Measurements from ENCODE around the gene KCNA1.

Gene KCNA1

GRCh38 chr12:4951083-4951482, 41.4 kb downstream of the KCNA1 start:
- Histone ChIP-seq H3K36me3 (ENCODE audit: control insufficient read depth in 1 of 2, insufficient read depth in 2 of 2, low read length in 2 of 2) (no peaks in the 10 kb centered on the region), H3K4me3 (ENCODE audit: low read depth in 1 of 2, low read length in 2 of 2) (no peak overlapping the region), H3K9me3 (ENCODE audit: control insufficient read depth in 1 of 2, low read length in 2 of 2) (no peaks in the 10 kb centered on the region), H3K27ac (ENCODE audit: low read length) (no peak overlapping the region), H3K4me1 (ENCODE audit: control insufficient read depth in 1 of 2, insufficient read depth in 2 of 2, low read length in 2 of 2) (no peaks in the 10 kb centered on the region), H3K27me3 (ENCODE audit: low read depth, low read length) (no peaks in the 10 kb centered on the region)

DNA sequence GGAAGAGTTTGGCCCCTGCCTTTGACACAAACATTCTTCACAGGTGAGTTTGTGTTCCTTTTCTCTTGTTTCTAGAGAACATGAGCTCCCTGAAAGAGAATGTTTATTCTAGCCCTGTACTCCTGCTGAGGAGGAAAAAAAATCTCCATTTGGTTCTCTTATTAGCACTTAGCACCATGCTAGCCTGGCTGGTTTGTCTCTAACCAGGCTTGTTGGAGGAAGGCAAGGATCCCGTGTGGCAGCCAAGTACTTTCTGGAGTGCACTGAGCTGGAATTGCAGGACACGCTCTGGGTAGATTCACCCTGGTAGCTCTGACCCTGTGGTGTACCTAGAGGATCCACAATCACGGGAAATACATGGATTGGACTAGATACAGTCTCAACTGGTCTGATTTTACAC, 41.9 kb downstream of the KCNA1 start:
- no peaks in the 10 kb centered on the region for H3K4me1 ChIP-seq (ENCODE audit: control insufficient read depth in 1 of 2, insufficient read depth in 2 of 2, low read length in 2 of 2)
- no peaks in the 10 kb centered on the region for H3K9me3 ChIP-seq (ENCODE audit: control insufficient read depth in 1 of 2, low read length in 2 of 2)
- H3K4me3 ChIP-seq (ENCODE audit: low read depth in 1 of 2, low read length in 2 of 2), result no peak overlapping the region
- H3K27ac ChIP-seq (ENCODE audit: low read length), result no peak overlapping the region
- no peaks in the 10 kb centered on the region for H3K36me3 ChIP-seq (ENCODE audit: control insufficient read depth in 1 of 2, insufficient read depth in 2 of 2, low read length in 2 of 2)
- H3K27me3 ChIP-seq (ENCODE audit: low read depth, low read length), result no peaks in the 10 kb centered on the region

- Histone ChIP-seq H3K27me3 (ENCODE audit: low read depth, low read length) (no peaks in the 10 kb centered on the region), H3K36me3 (ENCODE audit: control insufficient read depth in 1 of 2, insufficient read depth in 2 of 2, low read length in 2 of 2) (no peaks in the 10 kb centered on the region), H3K27ac (ENCODE audit: low read length) (no peak overlapping the region), H3K4me3 (ENCODE audit: low read depth in 1 of 2, low read length in 2 of 2) (no peak overlapping the region), H3K4me1 (ENCODE audit: control insufficient read depth in 1 of 2, insufficient read depth in 2 of 2, low read length in 2 of 2) (no peaks in the 10 kb centered on the region), H3K9me3 (ENCODE audit: control insufficient read depth in 1 of 2, low read length in 2 of 2) (no peaks in the 10 kb centered on the region)
Observed at GRCh38 chr12:4954621-4955354, 45.1 kb downstream of the KCNA1 start.

GRCh38 chr12:4956054-4956453, 46.3 kb downstream of the KCNA1 start:
- Histone ChIP-seq H3K27ac (ENCODE audit: low read length) (no peak overlapping the region), H3K9me3 (ENCODE audit: control insufficient read depth in 1 of 2, low read length in 2 of 2) (no peaks in the 10 kb centered on the region), H3K4me3 (ENCODE audit: low read depth in 1 of 2, low read length in 2 of 2) (no peak overlapping the region), H3K4me1 (ENCODE audit: control insufficient read depth in 1 of 2, insufficient read depth in 2 of 2, low read length in 2 of 2) (no peaks in the 10 kb centered on the region), H3K27me3 (ENCODE audit: low read depth, low read length) (no peaks in the 10 kb centered on the region), H3K36me3 (ENCODE audit: control insufficient read depth in 1 of 2, insufficient read depth in 2 of 2, low read length in 2 of 2) (no peaks in the 10 kb centered on the region)

DNA sequence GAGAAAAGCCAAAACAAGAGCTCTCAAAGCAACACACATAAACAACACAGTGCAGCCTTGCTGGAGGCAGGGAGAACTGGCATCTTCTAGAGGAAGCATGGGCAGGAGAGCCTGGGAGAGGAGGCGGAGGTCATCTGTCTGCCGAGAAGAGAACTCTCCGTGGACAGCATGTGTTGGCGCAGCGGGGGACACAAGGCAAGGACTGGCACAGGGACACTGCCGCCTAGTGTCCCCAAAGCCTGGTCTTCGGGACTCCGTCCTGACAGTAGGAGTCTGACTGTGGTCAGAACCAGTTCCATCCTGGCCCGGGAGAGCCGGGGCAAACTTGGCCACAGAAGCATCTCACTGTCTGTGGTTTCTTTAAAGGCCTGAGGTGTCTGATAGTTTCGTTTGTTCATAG, 47.3 kb downstream of the KCNA1 start:
- no peaks in the 10 kb centered on the region for H3K27me3 ChIP-seq (ENCODE audit: low read depth, low read length)
- H3K27ac ChIP-seq (ENCODE audit: low read length), result no peak overlapping the region
- H3K9me3 ChIP-seq (ENCODE audit: control insufficient read depth in 1 of 2, low read length in 2 of 2), result no peaks in the 10 kb centered on the region
- H3K4me1 ChIP-seq (ENCODE audit: control insufficient read depth in 1 of 2, insufficient read depth in 2 of 2, low read length in 2 of 2), result no peaks in the 10 kb centered on the region
- no peaks in the 10 kb centered on the region for H3K36me3 ChIP-seq (ENCODE audit: control insufficient read depth in 1 of 2, insufficient read depth in 2 of 2, low read length in 2 of 2)
- H3K4me3 ChIP-seq (ENCODE audit: low read depth in 1 of 2, low read length in 2 of 2), result no peak overlapping the region

DNA sequence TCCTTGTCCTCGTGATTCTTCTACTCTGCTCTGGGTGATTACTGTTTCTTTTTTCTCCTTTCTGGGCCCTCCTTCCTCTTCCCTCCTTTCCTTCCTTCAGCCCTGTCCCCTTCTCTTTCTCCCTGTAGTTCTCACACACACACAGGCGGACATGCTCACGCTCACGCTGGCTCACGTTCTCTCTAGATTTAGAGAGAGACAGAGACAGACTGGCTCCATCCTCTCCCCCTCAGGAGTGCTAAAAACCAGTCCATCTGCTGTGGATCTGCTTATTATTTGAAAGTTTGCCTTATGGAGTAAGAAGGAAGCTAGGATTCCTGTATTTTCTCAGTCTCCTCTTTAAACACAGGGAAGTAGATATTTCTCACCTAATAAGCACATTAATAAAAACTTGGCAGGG, 48.1 kb downstream of the KCNA1 start:
- Histone ChIP-seq H3K4me3 (ENCODE audit: low read depth in 1 of 2, low read length in 2 of 2) (no peak overlapping the region), H3K4me1 (ENCODE audit: control insufficient read depth in 1 of 2, insufficient read depth in 2 of 2, low read length in 2 of 2) (no peaks in the 10 kb centered on the region), H3K27me3 (ENCODE audit: low read depth, low read length) (no peaks in the 10 kb centered on the region), H3K36me3 (ENCODE audit: control insufficient read depth in 1 of 2, insufficient read depth in 2 of 2, low read length in 2 of 2) (no peaks in the 10 kb centered on the region), H3K27ac (ENCODE audit: low read length) (no peak overlapping the region), H3K9me3 (ENCODE audit: control insufficient read depth in 1 of 2, low read length in 2 of 2) (no peaks in the 10 kb centered on the region)

- no peaks in the 10 kb centered on the region for H3K4me1 ChIP-seq (ENCODE audit: control insufficient read depth in 1 of 2, insufficient read depth in 2 of 2, low read length in 2 of 2)
- no peaks in the 10 kb centered on the region for H3K27me3 ChIP-seq (ENCODE audit: low read depth, low read length)
- H3K9me3 ChIP-seq (ENCODE audit: control insufficient read depth in 1 of 2, low read length in 2 of 2), result no peaks in the 10 kb centered on the region
- no peak overlapping the region for H3K4me3 ChIP-seq (ENCODE audit: low read depth in 1 of 2, low read length in 2 of 2)
- H3K36me3 ChIP-seq (ENCODE audit: control insufficient read depth in 1 of 2, insufficient read depth in 2 of 2, low read length in 2 of 2), result no peaks in the 10 kb centered on the region
- no peak overlapping the region for H3K27ac ChIP-seq (ENCODE audit: low read length)
Observed at GRCh38 chr12:4958697-4959375, 49.1 kb downstream of the KCNA1 start.

DNA sequence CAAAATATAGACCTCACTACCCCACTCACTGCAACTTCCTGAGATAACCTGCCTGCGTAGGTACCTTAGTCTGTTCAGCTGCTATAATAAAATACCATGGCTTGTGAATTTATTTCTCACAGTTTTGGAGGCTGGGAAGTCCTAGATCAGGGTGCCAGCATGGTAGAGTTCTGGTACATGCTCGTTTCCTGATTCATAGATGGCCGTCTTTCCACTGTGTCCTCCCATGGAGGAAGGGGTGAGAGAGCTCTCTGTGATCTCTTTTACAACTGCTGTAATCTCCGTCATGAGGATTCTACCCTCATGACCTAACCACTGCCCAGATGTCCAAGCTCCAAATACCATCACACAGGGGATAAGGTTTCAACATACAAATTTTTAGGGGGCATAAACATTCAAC, 49.7 kb downstream of the KCNA1 start:
- no peaks in the 10 kb centered on the region for H3K36me3 ChIP-seq (ENCODE audit: control insufficient read depth in 1 of 2, insufficient read depth in 2 of 2, low read length in 2 of 2)

DNA sequence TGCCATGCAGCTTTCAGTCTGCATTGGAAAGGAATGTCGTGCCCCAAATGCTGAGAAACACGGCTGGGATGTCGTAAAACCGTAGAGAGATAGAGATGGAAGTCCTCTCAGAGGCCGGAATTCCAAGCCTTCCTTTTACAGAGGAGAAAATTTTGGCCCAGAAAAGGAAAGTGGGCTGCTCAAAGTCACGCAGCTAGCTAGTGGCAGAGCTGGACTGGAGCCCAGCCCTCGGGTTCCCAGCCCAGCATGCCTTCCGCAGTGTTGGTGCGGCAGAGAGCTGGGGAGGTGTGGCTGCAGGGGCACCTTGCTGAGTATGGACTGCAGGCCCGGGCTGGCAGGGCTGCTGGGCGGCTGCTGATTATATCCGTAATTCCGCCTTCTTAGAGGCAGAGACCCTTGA, 50.3 kb downstream of the KCNA1 start:
- H3K4me3 ChIP-seq (ENCODE audit: low read depth in 1 of 2, low read length in 2 of 2), result peak overlapping the region in 1 of 2 donors; percentile 18
- no peaks in the 10 kb centered on the region for H3K9me3 ChIP-seq (ENCODE audit: control insufficient read depth in 1 of 2, low read length in 2 of 2)
- no peaks in the 10 kb centered on the region for H3K36me3 ChIP-seq (ENCODE audit: control insufficient read depth in 1 of 2, insufficient read depth in 2 of 2, low read length in 2 of 2)
- no peaks in the 10 kb centered on the region for H3K4me1 ChIP-seq (ENCODE audit: control insufficient read depth in 1 of 2, insufficient read depth in 2 of 2, low read length in 2 of 2)
- H3K27me3 ChIP-seq (ENCODE audit: low read depth, low read length), result no peaks in the 10 kb centered on the region
- no peak overlapping the region for H3K27ac ChIP-seq (ENCODE audit: low read length)

More for the DNA sequence above, 49.7 kb downstream of the KCNA1 start:
- H3K27ac ChIP-seq (ENCODE audit: low read length), result no peak overlapping the region
- H3K4me3 ChIP-seq (ENCODE audit: low read depth in 1 of 2, low read length in 2 of 2), result no peak overlapping the region
- no peaks in the 10 kb centered on the region for H3K4me1 ChIP-seq (ENCODE audit: control insufficient read depth in 1 of 2, insufficient read depth in 2 of 2, low read length in 2 of 2)
- no peaks in the 10 kb centered on the region for H3K27me3 ChIP-seq (ENCODE audit: low read depth, low read length)
- H3K9me3 ChIP-seq (ENCODE audit: control insufficient read depth in 1 of 2, low read length in 2 of 2), result no peaks in the 10 kb centered on the region

- H3K9me3 ChIP-seq (ENCODE audit: control insufficient read depth in 1 of 2, low read length in 2 of 2), result no peaks in the 10 kb centered on the region
- H3K4me3 ChIP-seq (ENCODE audit: low read depth in 1 of 2, low read length in 2 of 2), result peak overlapping the region in 1 of 2 donors; percentile 18
- H3K27me3 ChIP-seq (ENCODE audit: low read depth, low read length), result no peaks in the 10 kb centered on the region
- no peak overlapping the region for H3K27ac ChIP-seq (ENCODE audit: low read length)
- H3K4me1 ChIP-seq (ENCODE audit: control insufficient read depth in 1 of 2, insufficient read depth in 2 of 2, low read length in 2 of 2), result no peaks in the 10 kb centered on the region
- no peaks in the 10 kb centered on the region for H3K36me3 ChIP-seq (ENCODE audit: control insufficient read depth in 1 of 2, insufficient read depth in 2 of 2, low read length in 2 of 2)
Observed at GRCh38 chr12:4960547-4960946, 50.8 kb downstream of the KCNA1 start.

- H3K27ac ChIP-seq (ENCODE audit: low read length), result no peak overlapping the region
- no peaks in the 10 kb centered on the region for H3K4me1 ChIP-seq (ENCODE audit: control insufficient read depth in 1 of 2, insufficient read depth in 2 of 2, low read length in 2 of 2)
- no peaks in the 10 kb centered on the region for H3K27me3 ChIP-seq (ENCODE audit: low read depth, low read length)
- H3K36me3 ChIP-seq (ENCODE audit: control insufficient read depth in 1 of 2, insufficient read depth in 2 of 2, low read length in 2 of 2), result no peaks in the 10 kb centered on the region
- no peaks in the 10 kb centered on the region for H3K9me3 ChIP-seq (ENCODE audit: control insufficient read depth in 1 of 2, low read length in 2 of 2)
- no peak overlapping the region for H3K4me3 ChIP-seq (ENCODE audit: low read depth in 1 of 2, low read length in 2 of 2)
Observed at GRCh38 chr12:4961311-4961710, 51.6 kb downstream of the KCNA1 start.
